SU-DHL-6 (cell line): Measurements from ENCODE around the gene RAPGEF5.

Experiments used
- EZH2phosphoT487 ChIP-seq: fragments of 200-600 bp; sonication (generic), shearing (Covaris generic); conservative IDR thresholded peaks from 2 replicates; pipeline ENCODE4 v1.6.1; 2018; ENCODE audit warnings: mild to moderate bottlenecking, antibody characterized with exemption, low read length, moderate library complexity, mixed read lengths
- TF ChIP-seq, protein P1 (sequence below): fragments of 200-600 bp; sonication (generic); IDR thresholded peaks from one replicate; pipeline ENCODE4 v1.5.1; 2017; ENCODE audit warnings: antibody characterized with exemption, mild to moderate bottlenecking, low read length, moderate library complexity; ENCODE audit not compliant: insufficient read depth, poor library complexity, severe bottlenecking

DNA sequence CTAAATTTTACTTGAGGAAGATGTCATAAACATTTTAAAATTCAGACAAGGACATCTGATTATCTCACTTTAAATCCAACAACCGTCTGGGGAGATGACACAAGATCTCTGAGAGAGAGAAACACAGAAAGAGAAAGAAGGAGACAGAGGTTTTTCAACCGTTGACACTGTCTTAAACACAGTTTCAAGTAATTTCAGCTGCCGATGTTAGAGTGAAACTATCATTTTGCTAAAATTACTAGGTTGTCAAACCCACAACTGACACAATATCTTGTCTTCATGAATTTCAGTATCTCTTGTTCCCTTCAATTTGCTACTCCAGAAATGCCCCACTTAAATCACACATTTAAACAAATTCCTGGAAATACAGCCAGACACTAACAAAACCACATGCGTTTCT, 174.8 kb downstream of the RAPGEF5 start:
- TF ChIP-seq, protein P1, sequence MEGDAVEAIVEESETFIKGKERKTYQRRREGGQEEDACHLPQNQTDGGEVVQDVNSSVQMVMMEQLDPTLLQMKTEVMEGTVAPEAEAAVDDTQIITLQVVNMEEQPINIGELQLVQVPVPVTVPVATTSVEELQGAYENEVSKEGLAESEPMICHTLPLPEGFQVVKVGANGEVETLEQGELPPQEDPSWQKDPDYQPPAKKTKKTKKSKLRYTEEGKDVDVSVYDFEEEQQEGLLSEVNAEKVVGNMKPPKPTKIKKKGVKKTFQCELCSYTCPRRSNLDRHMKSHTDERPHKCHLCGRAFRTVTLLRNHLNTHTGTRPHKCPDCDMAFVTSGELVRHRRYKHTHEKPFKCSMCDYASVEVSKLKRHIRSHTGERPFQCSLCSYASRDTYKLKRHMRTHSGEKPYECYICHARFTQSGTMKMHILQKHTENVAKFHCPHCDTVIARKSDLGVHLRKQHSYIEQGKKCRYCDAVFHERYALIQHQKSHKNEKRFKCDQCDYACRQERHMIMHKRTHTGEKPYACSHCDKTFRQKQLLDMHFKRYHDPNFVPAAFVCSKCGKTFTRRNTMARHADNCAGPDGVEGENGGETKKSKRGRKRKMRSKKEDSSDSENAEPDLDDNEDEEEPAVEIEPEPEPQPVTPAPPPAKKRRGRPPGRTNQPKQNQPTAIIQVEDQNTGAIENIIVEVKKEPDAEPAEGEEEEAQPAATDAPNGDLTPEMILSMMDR: no peak
- no peak for TF ChIP-seq EZH2phosphoT487
